GM21717 (cell line): ENCODE measurements around the gene RASGRP3.

Experiments used
- ATAC-seq: cut with Tn5 transposase; IDR thresholded peaks from one replicate; pipeline ENCODE4 v1.9.1; 2021; ENCODE audit warnings: mild to moderate bottlenecking, moderate library complexity; ENCODE audit not compliant: unreplicated experiment

The RASGRP3 gene

DNA sequence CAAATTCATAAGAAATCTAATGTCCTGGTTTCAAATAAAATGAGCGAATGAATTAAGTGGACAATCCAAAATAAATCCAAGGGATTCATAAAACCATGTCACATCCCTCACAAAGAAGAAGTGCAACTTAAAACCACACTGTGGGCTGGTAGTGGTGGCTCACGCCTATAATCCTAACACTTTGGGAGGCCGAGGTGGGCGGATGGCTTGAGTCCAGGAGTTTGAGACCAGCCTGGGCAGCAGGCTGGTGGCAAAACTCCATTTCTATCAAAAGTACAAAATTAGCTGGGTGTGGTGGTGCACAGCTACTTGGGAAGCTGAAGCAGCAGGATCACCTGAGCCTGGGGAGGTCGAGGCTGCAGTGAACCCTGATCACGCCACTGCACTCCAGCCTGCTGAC lies 97.2 kb downstream of the RASGRP3 start:
- ATAC-seq = no peak

DNA sequence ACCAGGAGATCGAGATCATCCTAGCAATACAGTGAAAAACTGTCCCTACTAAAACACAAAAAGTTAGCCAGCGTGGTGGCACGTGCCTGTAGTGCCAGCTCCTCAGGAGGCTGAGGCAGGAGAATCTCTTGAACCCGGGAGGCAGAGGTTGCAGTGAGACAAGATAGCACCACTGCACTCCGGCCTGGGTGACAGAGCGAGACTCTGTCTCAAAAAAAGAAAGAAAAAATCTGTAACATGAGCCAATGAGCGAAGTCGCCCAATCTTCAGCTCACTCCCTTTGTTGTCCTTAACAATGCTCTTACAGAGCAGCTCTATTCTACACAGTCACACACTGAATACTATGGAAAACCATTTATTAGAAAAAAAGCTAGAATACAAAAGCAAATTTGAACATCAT lies 100.6 kb downstream of the RASGRP3 start:
- no peak for ATAC-seq

DNA sequence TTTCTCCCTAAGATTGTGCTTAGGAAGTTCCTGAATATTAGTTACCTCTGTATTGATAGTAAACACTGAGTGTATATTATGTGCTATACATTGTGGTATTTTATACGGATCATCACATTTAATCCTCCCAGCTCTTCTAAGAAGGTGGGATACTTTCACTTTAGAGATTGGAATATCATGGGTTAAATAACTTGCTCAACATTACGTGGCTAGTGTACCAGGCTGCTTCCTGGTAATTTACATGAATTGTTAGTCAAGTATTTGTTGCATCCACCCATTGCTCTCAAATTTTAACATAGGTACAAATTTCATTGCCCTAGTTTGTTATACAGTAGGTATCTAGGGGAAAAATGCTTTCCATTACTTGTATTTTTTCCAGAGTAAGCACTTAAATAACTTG lies 101.2 kb downstream of the RASGRP3 start:
- ATAC-seq = no peak

DNA sequence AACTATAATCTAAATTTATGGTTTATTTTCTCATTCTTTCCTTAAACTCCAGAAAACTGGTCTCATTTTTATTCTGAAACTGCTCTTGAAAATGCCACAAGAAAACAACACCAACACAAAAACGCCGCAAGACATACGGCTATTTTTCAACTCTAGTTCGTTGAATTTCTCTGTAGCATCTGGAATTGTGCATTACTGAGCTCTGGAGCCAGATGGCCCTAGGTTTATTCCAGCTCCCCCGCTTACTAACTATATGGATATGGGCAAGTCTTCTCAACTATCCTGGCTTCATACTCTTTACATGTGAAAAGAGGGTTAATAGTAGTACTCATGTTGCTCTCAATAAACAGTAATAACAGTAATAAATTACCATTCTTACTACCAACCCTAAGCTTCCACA lies 102.8 kb downstream of the RASGRP3 start:
- ATAC-seq = no peak

DNA sequence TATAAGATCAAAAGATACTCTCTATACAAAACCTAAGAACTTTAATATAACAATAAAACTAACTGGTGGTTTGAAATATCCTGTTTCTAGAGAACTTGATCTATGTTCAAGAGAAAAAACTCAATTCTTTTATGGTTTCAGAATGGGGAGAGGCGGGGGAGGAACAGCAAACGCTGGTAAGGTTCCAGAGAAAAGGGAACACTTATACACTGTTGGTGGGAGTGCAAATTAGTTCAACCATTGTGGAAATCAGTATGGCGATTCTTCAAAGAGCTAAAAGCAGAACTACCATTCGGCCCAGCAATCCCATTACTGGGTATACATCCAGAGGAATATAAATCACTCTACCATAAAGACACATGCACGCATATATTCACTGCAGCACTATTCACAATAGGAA lies 105.4 kb downstream of the RASGRP3 start:
- no peak for ATAC-seq

DNA sequence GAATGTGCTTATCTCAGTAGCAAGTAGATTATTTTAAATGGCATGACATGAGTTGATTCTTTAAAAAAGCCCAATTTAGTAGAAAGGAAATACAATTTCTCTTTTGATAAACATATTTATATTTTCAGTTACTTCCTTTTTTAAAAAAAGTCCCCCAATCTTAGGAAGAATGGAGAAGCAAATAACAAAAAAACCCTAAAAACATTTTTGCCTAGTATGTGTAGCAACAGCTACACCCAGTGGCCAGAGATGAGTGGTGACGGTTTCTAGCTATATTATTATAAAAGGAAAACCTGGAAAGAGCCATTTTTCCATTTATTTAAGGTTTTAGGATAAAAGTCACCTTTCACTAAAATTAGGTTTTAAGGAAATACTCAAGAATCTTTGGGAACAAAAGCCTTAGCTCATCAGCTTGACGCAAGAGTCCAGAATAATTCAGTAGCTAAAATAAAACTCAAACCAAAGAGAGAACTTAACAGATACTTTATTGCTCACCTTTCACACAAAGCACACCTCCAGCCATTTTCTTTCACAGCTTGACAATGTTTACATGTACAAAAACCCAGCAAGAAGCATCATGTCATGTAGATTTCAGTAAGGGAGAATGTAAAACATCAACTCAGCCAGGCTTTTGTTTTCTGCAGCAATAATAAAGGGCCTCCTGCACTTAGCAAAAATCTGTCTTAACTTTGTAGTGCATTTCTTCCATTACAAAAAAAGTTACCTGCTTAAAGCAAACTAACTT lies 106.9 kb downstream of the RASGRP3 start:
- peak; percentile 63 for ATAC-seq

DNA sequence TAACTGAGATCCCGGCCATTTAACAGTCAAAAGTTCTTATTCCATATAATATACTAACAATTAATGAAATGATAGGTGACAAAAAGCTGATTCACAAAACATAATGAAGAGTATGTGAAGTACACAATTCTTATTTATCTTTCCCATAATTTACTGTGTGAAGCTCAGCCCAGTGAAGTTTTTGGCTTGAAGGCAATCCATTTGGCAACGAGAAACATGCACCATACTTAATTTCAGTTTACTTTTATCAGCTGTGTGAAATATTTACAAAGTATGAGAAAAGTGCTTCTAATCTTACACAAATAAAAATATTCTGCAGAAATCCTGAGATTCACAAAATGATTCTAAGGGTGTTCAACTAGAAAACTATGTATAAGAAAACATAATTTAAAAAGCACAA lies 110.3 kb downstream of the RASGRP3 start:
- no peak for ATAC-seq

DNA sequence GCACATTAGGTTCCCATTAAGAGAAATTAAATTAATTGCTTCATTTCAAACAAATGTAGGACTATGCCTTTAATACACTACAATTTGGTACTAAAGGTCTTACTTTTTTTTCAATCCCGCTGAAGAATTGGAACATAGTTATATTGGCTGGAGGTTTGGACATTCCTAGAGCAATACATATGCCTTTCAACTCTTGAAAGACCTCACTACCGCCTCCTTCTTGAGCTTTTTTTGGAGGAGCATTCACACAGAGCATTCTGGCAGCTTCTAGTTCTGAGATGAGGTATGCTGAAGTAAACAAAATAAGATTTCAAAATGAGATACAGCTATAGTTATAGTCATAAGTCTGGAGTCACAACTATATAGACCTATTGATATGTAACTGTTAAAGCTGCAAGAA lies 111.8 kb downstream of the RASGRP3 start:
- no peak for ATAC-seq

DNA sequence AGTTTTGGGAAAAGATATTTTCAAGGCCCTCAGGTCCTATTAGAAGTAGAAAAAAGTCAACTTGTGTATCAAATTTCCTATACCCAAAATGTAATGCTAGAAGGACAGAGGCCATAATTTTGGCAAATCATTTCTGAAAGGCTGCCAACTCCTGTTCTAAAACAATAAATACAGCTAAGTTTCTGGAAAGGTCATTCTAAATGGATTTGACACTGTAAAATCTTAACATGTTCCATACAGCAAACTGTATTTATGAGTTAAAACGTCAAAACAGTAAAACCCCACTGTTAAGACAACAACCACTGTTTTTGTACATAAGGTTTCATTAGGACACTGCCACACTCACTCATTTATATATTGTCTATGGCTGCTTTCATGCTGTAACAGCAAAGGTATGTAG lies 113.0 kb downstream of the RASGRP3 start:
- no peak for ATAC-seq

DNA sequence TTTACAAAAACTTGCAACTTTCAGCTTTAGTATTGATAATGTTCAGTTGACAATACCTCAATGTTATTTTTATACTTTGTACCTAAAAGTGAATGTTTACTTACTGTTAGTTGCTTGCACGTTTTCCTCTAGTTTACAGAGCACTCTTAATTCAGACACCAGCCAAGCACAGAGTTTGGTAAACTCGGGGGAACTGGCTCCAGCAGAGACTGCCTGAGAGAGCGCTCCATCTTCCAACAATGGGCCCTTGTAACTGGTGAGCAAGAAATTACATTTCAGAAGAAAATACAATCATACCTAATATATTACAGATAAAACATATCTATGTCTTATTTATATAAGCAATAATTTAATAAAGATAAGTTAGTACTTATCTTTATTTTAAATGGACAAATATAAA lies 118.9 kb downstream of the RASGRP3 start:
- ATAC-seq = no peak

DNA sequence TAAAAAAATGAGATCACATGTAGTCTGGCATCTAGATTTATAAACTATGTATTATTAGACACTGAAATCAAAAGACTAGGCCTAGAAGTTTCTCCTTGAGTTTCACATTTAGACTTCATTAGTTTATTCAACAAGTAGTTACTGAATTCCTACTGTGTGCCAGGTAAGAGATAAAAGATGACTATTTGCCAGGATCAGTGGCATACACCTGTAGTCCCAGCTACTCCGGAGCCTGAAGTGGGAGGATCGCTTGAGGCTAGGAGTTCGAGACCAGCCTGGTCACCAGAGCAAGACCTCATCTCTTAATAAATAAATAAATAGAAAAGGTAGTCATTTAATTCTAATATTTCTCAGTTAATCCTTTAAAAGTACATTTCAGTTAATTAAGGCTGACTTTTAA lies 120.6 kb downstream of the RASGRP3 start:
- no peak for ATAC-seq

DNA sequence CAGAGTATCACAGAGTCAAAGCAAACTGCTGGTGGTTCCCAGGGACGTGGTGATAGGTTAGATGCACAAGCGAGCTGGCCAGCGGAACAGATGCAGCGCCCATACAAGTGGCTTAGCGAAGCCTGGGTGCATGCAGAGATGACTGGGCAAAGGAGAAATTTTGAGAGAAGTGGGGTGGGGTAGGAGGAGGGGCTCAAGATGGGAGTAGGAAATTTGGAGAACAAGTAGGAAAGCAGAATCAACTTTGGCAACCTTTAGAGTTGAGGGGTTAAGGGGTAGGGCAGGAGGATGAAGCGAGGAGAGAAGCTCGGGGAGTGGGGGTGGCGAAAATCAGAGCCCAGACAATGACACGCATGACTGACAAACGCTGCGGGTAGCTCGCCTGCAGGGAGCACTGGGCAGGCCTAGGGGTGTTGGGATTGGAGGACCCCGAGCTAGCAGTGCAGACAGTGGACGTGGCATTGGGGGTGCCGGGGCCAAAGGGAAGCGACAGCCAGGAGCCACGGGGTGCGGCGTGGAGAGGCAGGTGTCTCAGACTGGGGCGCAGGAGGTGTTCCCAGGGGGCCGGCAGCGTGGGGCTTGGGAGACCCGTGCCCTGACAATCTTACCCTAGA lies 122.2 kb downstream of the RASGRP3 start:
- ATAC-seq = peak; percentile 53

DNA sequence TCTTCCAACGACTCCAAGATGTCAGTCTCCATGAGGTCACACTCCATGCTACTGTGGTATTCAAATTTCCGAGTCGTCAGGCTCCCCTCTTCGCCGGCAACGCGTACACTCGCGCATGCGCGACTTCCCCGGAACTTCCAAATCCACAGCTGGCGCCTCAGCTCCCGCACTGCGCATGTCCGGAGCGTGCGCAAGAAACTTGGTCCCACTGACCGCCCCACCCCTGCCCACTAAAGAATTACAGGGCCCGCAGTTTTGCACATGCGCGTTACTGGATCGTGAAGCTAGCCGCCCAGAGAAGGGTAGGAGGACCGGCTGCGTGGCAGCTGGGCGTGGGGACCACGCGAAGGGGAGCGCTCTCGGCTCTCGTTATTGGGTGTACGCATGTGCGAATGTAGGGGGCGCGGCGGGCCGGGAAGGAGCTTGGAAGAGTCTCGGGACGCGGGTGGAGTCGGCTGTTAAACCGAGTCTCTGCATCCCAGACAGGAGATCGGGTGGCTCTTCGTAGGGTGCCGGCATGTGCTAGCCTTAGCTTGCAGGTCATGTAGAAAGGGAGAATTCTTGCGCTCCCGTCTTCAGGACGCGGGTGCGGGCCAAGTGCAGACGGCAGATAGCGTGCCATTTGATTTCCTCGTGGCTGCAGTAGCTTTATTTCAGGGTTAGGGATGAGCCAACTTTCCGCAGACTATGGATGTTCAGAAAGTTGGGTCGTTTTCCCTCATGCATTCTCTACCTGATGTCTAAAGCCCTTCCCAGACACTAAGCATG lies 122.9 kb downstream of the RASGRP3 start, which contains the start of gene FAM98A:
Gene FAM98A, minus strand, starts transcription at position 125 of the 768 bp plus-strand sequence. Its CDS starts 78 bp downstream, at position 47.
- ATAC-seq = peak; percentile 91

DNA sequence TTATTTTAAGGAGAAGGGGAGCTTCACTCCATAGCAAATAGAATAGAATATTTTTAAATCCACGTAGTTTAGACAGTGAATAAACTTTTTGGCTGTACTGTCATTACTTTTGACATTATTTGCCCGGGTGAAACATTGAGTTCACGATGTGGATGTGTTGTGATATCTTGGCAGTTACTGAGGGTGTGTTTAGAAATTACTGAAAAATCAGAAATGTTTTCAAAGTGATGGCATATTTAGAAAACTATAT lies 123.4 kb downstream of the RASGRP3 start:
- ATAC-seq = no peak

DNA sequence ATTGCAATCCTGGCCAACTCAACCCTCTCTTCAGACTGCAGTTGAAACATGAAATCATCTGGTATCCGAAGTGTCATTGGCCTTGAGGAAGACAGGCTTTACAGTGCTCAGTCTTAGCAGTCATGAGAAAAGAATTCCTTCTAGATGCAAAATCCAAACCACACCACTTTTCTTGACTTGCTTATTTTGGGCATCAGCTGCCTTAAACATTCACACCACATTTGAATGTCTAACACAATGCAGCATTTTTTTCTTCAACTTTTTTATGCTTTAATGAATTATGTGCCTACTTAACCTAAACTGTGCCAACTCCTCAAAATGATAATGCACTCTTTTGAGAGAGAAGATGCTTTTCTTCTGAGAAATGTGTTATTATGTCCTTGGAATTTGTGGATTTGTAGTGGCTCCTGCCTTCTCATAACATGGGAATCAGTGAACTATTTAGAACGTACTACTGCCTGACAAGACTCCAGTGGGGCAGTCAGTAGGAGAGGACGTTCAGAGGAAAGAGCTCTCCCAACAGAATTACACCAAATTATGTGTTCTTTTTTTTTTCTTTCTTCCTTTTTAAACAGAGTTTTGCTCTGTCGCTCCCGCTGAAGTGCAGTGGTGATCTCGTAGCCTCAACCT lies 125.9 kb downstream of the RASGRP3 start:
- ATAC-seq = no peak

DNA sequence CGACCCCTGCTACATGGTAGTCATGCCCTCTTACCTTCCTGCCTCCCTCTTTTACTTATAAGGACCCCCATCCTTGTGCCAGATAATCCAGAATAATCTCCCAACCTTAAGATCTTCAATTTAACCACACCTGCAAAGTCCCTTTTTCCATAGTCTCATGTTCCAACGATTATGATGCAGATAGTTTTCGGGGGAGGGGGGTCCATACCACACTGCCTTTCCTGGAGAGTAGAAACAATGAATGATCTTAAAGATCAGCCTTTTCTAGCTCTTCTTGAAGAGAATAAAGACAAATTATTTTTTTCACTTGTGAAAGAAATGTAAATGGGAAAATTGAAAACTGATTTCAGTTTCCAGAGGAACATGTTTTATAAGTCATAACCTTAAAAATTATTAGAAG lies 127.0 kb downstream of the RASGRP3 start:
- ATAC-seq = no peak

DNA sequence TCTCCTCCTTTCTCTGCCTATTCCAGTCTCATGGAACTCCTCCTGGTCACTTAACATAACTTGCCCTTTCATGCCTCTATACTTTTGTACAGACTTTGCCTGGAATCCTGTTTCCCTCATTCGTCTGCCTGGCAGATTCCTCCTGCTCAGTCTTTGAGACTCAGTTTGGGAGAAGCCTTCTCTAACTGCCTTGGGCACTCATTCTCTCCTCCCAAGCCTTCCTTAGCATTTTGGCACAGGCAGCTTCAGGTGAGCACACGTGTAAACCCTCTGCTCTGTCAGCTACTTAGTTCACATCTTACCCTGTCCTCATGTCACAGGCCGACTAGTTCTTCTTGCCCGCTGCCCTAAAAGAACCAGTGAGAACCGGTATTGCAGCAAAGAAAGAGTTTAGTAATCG lies 128.6 kb downstream of the RASGRP3 start:
- ATAC-seq = no peak

DNA sequence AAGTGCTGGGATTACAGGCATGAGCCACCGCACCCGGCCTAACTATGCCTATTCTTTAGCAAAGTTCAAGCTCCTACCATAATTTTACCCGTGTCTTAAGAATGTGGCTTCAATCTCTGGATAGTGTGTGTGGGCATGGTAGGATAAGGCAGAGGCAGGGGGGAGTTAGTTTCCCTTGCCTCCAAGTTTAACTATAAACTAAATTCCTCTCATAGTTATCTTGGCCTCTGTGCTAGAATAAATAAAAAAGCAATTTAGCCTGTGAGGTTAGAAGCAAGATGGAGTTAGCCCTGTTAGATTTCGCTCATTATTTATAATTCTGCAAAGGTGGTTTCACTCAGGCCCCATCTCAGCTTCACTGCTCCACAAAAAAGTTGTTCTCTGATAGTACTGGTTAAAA lies 129.7 kb downstream of the RASGRP3 start:
- no peak for ATAC-seq

DNA sequence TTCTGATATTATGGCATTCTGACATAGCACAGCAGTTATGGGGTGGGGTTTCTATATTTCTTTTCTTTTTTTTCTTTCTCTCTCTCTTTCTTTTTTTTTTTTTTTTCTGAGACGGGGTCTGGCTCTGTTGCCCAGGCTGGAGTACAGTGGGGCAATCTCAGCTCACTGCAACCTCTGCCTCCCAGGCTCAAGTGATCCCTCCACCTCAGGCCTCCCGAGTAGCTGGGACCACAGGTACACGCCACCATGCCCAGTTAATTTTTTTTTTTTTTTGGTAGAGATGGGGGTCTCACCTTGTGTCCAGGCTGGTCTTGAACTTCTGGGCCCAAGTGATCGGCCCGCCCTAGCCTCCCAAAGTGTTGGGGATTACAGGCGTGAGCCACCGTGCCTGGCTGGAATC lies 130.2 kb downstream of the RASGRP3 start:
- ATAC-seq = no peak

DNA sequence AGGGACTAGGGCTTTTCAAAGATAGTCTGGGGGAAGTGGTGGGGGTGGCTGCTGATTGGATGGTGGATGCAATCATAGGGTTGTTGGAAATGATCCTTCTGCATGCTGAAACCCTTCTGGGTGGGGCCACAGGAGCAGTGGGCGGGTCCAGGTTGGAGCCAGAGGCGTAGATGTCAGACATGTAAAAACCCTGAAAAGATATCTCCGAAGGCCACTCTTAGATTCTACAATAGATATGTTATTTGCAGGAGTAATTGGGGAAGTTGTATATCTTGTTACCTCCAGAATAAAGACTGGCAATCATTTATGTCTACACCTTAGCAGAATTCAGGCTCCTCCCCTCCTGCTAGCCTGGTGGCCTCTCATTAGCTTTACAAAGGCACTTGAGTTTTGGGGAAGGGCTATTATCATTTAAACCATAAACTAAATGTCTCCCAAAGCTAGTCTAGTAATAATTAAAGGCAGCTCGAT lies 130.8 kb downstream of the RASGRP3 start:
- no peak for ATAC-seq

DNA sequence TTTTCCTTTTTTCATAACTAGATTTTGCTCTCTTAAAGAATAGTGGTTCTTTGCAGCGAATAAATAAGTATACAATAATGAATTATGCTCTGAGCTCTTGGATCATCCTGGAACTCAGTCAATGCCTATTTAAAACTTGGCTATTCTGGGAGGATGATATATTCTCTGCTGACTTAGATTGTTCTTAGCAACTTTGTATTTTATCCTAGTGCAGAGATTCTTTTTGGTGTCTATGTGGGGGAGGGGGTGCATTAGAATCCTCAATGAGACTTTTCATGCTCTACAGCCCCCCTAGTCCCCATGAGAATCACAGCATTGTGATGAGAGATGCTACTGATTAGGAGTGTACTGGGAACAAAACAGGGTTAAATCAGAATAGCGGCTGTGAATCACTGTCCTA lies 131.5 kb downstream of the RASGRP3 start:
- no peak for ATAC-seq

DNA sequence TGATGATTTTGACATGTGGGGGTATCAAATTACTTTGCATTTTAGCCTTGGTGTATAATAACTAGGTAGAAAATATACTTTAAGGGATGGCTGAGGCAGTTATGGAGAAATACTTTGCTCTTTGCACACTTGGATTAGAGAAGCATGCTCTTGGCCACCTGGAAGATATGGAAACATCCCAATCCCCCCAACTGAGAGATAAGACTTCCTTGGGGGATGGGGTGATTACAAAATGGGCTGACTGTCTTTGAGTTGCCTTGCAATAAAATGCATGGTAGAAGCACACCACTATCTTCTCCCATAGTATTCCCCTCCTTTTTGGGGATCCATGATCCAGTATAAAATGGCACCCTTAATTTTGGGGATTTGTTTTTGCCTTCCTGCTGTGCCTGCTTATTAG lies 137.7 kb downstream of the RASGRP3 start:
- no peak for ATAC-seq
